SK-N-MC (cell line): ENCODE measurements around the gene ELAPOR2.

Source experiments
- EZH2 ChIP-seq: fragments of 200-600 bp; sonication (generic); IDR thresholded peaks from one replicate; pipeline ENCODE4 v1.6.1; 2017; ENCODE audit warnings: antibody characterized with exemption
- FOXP2 ChIP-seq: optimal IDR thresholded peaks from 2 replicates; pipeline ENCODE3; 2011; ENCODE audit warnings: mild to moderate bottlenecking, moderate library complexity; ENCODE audit not compliant: insufficient read depth; ENCODE audit errors: extremely low read length, control extremely low read depth
- POLR2AphosphoS5 ChIP-seq: IDR thresholded peaks from 2 replicates; pipeline ENCODE4 v1.6.1; 2012; ENCODE audit warnings: mild to moderate bottlenecking, low read depth, low read length, borderline replicate concordance

DNA sequence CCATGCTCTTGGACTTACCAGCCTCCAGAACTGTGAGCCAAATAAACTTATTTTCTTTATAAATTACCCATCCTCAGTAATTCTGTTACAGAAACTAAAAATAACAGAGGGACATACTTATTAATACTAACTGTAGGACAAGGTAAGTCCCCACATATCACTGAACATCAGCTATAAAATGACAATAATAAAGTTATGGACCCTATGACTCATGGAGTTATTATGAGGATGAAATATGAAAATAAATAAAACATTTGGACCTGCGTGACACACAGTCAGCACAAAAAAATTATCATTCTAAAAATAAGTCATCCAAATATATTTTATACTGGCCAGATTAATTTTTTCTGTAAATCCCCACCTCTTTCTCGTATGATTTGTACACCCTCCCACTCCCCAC, 34.9 kb upstream of the ELAPOR2 start:
- no peak for TF ChIP-seq POLR2AphosphoS5
- no peak for TF ChIP-seq EZH2
- TF ChIP-seq FOXP2 = no peak
